ENCODE data around the gene NEURL1. TPM values are rescaled to one million over a fixed set of nuclear protein-coding genes. Genes with fewer than 3 reads are reported as not detected.

The NEURL1 gene
- total and polyA plus RNA-seq, 2 donors (not counting 3 experiments of a cell fraction or from before 2014, with no cell fraction given) = 0.06 to 0.22 TPM

- Histone ChIP-seq H3K4me3 (replicated peaks in 1 of 3; ENCODE audit: insufficient read depth in 1 of 3, low read depth in 1 of 3, low read length in 3 of 3) (peak overlapping the region in 2 of 3 experiments; percentile 15 to 18), H3K36me3 (ENCODE audit: control insufficient read depth in 2 of 2, extremely low read depth in 1 of 2, insufficient read depth in 2 of 2, low read length in 2 of 2) (no peaks in the 10 kb centered on the region), H3K4me2 (ENCODE audit: insufficient read depth, low read length) (peak overlapping the region; percentile 35), H3K4me1 (ENCODE audit: control insufficient read depth, extremely low read depth, insufficient read depth, low read length) (no peaks in the 10 kb centered on the region), H3K9me1 (replicated peaks; ENCODE audit: control insufficient read depth, extremely low read depth, insufficient read depth, low read length) (no peaks in the 10 kb centered on the region), H3K79me2 (ENCODE audit: control insufficient read depth, insufficient read depth, low read length) (no peaks in the 10 kb centered on the region), H3K27ac (ENCODE audit: insufficient read depth, low read depth, low read length) (no peak overlapping the region), H3K9me3 (replicated peaks; ENCODE audit: control insufficient read depth, insufficient read depth, low read length) (no peaks in the 10 kb centered on the region), H2AFZ (ENCODE audit: low read depth, low read length) (peak overlapping the region; percentile 8), H4K20me1 (replicated peaks; ENCODE audit: control insufficient read depth, extremely low read depth, insufficient read depth, low read length) (no peaks in the 10 kb centered on the region), H3K9ac (replicated peaks; ENCODE audit: extremely low read depth, insufficient read depth, low read length) (no peak overlapping the region), H3K27me3 (ENCODE audit: control insufficient read depth in 2 of 2, insufficient read depth in 2 of 2, low read length in 2 of 2) (peaks cover 11 to 26% of the 10 kb centered on the region in 2 experiments)
- no TSS peak for BruUV-seq (replicated peaks)
- FAIRE-seq = no peak
- intact Hi-C loops (cut with micrococcal nuclease) = loop anchor here (5.0 kb wide), 1 partner anchor 82 kb away; no protein-coding TSS in a partner anchor
- CTCF ChIA-PET = interaction anchor here (0.6 to 0.8 kb wide), 2 partner anchors 8 to 356 kb away, joined by 4 to 6 read pairs; no protein-coding TSS in a partner anchor
- dilution Hi-C loops (cut with MboI; ENCODE audit: extremely low pct_ligation_motif_present, low sequenced_read_pairs) = no loop called here
- TF ChIP-seq POLR2AphosphoS5 (IDR thresholded peaks at IDR 0.05; ENCODE audit: insufficient read depth, low read depth, low read length) = no peak
- peak; percentile 32 for TF ChIP-seq EZH2 (IDR thresholded peaks at IDR 0.05; ENCODE audit: borderline replicate concordance, low read depth, low read length, severe bottlenecking)
- POLR2A ChIA-PET = no interaction called here
- DNase-seq (ENCODE audit: low read depth, low spot score) = no peak
Observed at GRCh38 chr10:103584216-103585010, 90.9 kb downstream of the NEURL1 start.

- Histone ChIP-seq H3K4me2 (ENCODE audit: insufficient read depth, low read length) (no peak overlapping the region), H3K9me3 (replicated peaks; ENCODE audit: control insufficient read depth, insufficient read depth, low read length) (no peaks in the 10 kb centered on the region), H3K4me1 (ENCODE audit: control insufficient read depth, extremely low read depth, insufficient read depth, low read length) (no peaks in the 10 kb centered on the region), H4K20me1 (replicated peaks; ENCODE audit: control insufficient read depth, extremely low read depth, insufficient read depth, low read length) (no peaks in the 10 kb centered on the region), H3K79me2 (ENCODE audit: control insufficient read depth, insufficient read depth, low read length) (no peaks in the 10 kb centered on the region), H2AFZ (ENCODE audit: low read depth, low read length) (peak overlapping the region; percentile 62), H3K27ac (ENCODE audit: insufficient read depth, low read depth, low read length) (no peak overlapping the region), H3K9ac (replicated peaks; ENCODE audit: extremely low read depth, insufficient read depth, low read length) (no peak overlapping the region), H3K4me3 (replicated peaks in 1 of 3; ENCODE audit: insufficient read depth in 1 of 3, low read depth in 1 of 3, low read length in 3 of 3) (no peak overlapping the region), H3K9me1 (replicated peaks; ENCODE audit: control insufficient read depth, extremely low read depth, insufficient read depth, low read length) (no peaks in the 10 kb centered on the region), H3K36me3 (ENCODE audit: control insufficient read depth in 2 of 2, extremely low read depth in 1 of 2, insufficient read depth in 2 of 2, low read length in 2 of 2) (no peaks in the 10 kb centered on the region), H3K27me3 (ENCODE audit: control insufficient read depth in 2 of 2, insufficient read depth in 2 of 2, low read length in 2 of 2) (peaks cover 11 to 26% of the 10 kb centered on the region in 2 experiments)
- ChIA-PET POLR2A (no interaction called here), CTCF (interaction anchor here (0.8 kb wide), 1 partner anchor 21 kb away, joined by 4 read pairs; no protein-coding TSS in a partner anchor)
- no peak for FAIRE-seq
- dilution Hi-C loops (cut with MboI; ENCODE audit: extremely low pct_ligation_motif_present, low sequenced_read_pairs) (no loop called here), intact Hi-C loops (cut with micrococcal nuclease) (no loop called here)
- no TSS peak for BruUV-seq (replicated peaks)
- TF ChIP-seq POLR2AphosphoS5 (IDR thresholded peaks at IDR 0.05; ENCODE audit: insufficient read depth, low read depth, low read length) = no peak
- TF ChIP-seq MAX (IDR thresholded peaks at IDR 0.05; ENCODE audit: insufficient read depth, insufficient read length) = no peak
- no peak for DNase-seq (ENCODE audit: low read depth, low spot score)
Observed at GRCh38 chr10:103585011-103585405, 91.5 kb downstream of the NEURL1 start.

Measured in endothelial cell of umbilical vein (primary cell).